Posterior vena cava (tissue), 2 donors: ENCODE measurements around the gene AP3D1. TPM values are rescaled to one million over a fixed set of nuclear protein-coding genes. Genes with fewer than 3 reads are reported as not detected.
A peak's percentile ranks its signal among the peaks of the same experiment; 100 is the strongest.

Source experiments
- DNase-seq: peaks from one replicate; pipeline ENCODE4 v3.0.0-alpha.2; 2020; ENCODE audit warnings: low spot score
- intact Hi-C, 2 donors: fragments of 100-400 bp; cut with DNase I; formaldehyde crosslinking; loops; one replicate each; pipeline versions ENCODE4 v1.14.1 to v1.14.2; 2022 to 2023
- total RNA-seq, 2 donors: library from RNA; stranded (reverse); fragmentation: NEBNext Ultra II Directional; extraction: Animal tissue kit (Norgen Biotek cat#: 25700); gene quantifications; one replicate each; pipeline ENCODE4 v1.2.1, GENCODE V29; 2021
- donor health status: DM: yes; HTN: yes; CAD: no.
- donor health status: DM: yes; HTN: yes; CAD: no.

AP3D1 gene
- total RNA-seq, 2 donors from 2014 or later = 73.9 to 93.3 TPM

DNA sequence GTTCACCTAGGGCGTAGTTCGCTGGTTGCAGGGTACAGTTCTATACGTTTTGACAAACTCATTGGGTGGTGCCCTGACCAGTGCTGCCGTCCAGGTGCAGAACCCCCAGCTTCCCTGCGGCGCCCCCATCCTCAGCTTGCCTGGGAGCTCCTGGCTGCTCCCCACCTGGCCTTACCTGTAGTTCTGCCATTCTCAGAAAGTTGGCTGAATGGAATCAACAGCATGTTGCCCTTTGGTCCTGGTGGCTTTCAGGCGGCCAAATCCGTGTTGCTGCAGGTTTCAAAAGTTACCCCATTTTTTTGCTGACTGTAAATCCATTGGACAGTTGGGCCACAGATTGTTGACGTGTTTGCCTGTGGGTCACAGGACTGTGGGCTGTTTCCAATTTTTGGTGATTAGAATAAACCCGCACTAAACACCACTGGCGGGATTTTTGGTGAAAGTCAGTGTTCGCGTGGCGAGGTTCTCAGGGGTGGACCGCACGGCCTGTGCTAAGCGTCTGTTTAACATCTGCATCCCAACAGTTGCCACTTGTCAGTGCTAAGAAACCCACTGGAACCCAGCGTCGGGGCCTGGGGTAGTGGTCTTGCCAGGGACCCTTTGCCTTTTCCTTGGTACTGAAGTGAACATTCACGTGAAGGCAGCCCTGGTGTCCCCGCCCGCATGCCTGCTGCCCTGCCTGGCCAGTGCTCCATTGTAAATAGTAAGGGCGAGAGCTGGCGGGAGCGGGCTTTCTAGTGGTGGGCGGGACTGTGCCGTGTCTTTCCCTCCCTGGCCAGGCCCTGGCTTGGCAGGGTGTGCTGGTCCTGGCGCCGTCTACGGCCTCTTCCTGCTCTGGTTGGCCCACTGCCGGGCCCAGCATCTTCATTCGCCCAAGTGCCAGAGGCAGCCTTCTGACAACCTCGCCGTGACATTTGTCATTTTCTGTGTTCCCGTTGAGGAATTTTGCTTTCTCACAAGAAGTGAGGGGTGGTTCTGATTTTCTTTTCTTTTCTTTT lies 15.7 kb upstream of the AP3D1 start:
- peak; percentile 94 for DNase-seq
- intact Hi-C loops = no loop called here

DNA sequence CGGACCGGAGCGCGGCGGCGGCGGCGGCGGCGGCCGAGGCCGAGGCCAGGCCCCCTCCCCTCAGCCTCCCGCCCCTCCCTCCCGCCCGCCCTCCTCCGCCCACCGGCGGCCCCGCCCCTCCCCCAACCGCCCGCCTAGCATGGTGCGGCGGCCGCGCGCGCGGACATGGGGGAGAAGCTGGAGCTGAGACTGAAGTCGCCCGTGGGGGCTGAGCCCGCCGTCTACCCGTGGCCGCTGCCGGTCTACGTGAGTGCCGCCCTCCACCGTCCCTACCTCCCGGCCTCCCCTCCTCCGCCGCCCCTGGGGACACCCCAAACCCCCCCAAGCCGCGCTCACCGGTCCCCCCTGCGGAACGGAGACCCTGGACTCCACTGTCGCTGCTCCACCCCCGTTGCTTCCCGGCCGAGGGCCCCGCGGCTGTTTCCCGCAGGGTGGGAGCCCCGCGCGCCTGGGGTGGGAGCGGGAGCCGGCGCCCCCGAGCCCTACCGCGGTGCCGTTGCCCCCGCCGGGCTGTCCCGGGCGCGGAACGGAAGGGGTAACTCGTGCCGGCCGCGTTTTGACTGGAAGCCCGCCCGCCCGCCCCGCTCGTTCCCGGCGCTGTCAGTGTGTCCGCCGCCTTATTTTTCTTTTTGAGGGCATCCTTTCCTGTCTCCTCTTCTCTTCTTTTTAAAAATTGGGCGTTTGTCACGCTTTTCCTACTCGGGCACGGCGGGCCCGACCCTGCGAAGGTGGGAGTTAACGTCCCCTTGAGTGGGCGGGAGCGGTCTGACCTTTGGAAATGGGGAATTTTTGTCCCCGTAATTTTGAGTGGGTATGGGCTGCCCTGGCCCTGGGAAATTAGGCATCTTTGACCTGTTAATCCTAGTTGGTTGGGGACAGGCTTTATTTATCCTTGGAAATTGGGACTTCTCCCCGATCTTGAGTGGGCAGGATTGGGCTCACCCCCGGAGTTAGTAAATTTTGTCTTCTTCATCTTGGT lies 12.9 kb upstream of the AP3D1 start:
- DNase-seq = peak; percentile 91
- intact Hi-C loops = loop anchor here in 1 of 2 donors (5.0 kb wide), 1 partner anchor 68 kb away; no protein-coding TSS in a partner anchor

DNA sequence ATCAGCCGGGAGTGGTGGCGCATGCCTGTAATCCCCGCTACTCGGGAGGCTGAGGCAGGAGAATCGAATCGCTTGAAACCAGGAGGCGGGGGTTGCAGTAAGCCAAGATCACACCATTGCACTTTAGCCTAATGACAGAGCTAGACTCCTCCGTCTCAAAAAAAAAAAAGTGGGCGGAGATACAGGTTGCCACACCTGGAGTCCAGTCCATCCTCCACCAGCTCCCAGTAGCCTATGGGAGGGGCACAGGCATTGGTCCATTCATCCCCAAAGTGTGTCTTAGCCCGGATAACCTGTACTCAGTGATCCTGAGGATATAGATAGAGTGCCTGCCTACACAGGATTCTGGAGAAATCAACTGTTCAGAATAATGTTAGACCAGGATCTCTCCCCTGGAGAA lies 9.0 kb upstream of the AP3D1 start:
- DNase-seq = no peak
- intact Hi-C loops = loop anchor here in 1 of 2 donors (5.0 kb wide), 1 partner anchor 72 kb away; no protein-coding TSS in a partner anchor

DNA sequence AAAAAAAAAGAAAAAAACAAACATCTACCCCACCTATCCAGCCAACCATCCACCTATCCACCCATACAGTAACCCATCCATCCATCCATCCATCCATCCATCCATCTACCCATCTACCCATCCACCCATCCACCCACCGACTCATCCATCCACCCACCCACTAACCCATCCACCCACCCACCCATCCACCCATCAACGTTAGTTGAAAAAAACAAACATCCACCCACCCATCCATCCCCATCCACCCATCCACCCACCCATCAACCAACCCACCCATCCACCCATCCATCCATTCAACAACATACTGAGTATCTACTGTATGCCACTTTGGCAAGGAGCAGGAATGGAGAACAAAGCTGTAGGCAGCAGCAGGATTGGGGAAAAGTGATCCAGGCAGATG lies 6.1 kb upstream of the AP3D1 start:
- intact Hi-C loops = loop anchor here (2.0 to 10.0 kb wide), 3 partner anchors 77 to 237 kb away; partner anchors contain the start of genes PLEKHJ1 (in 1 of the 2) and SF3A2 (in 1 of the 2)
- DNase-seq = no peak

DNA sequence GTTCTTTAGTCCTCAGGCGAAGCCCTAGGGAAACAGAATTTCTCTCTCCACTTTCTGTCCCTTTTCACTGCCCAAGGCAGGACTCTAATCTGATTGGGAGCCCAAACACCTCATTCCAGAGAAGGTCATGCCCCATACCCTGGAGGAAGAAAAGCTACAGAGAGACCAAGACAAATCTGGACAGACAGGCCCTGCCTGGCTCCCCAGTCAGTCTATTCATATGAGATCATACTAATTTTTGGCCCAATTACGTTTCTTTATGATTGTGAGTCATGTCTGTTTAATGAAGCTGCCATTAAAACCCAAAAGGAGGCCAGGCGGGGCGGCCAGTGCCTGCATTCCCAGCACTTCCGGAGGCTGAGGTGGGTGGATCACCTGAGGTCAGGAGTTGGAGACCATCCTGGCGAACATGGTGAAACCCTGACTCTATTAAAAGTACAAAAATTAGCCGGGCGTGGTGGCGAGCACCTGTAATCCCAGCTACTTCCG lies 3.3 kb upstream of the AP3D1 start:
- DNase-seq = no peak
- intact Hi-C loops = loop anchor here (5.0 to 10.0 kb wide), 3 partner anchors 80 to 240 kb away; partner anchors contain the start of genes PLEKHJ1 (in 1 of the 2) and SF3A2 (in 1 of the 2)

DNA sequence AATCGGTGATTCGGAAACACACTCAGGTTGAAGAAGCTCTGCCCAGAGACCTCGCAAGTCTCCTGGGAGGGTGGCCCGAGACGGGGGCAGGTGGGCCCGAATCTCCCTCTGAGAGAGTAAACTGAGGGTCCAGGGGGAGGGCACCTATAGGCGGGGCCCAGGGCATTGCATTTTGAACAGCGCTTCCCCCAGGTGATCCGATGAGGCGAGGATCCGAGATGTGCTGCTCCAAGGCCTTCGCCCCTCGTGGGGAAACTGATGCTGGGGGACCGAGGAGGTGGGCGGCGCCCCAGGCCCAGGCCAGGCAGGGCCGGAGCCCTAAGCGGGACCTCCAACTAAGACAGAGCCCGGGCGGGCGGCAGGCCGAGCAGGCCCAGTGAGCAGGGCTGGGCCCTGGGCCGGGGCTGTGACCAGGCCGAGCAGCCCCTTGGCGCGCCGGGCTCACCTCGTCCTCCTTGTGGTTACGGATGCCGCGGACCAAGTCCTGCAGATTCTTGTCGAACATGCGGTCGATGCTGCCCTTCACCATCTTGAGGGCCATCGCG lies 500 bp downstream of the AP3D1 start:
- DNase-seq = no peak

DNA sequence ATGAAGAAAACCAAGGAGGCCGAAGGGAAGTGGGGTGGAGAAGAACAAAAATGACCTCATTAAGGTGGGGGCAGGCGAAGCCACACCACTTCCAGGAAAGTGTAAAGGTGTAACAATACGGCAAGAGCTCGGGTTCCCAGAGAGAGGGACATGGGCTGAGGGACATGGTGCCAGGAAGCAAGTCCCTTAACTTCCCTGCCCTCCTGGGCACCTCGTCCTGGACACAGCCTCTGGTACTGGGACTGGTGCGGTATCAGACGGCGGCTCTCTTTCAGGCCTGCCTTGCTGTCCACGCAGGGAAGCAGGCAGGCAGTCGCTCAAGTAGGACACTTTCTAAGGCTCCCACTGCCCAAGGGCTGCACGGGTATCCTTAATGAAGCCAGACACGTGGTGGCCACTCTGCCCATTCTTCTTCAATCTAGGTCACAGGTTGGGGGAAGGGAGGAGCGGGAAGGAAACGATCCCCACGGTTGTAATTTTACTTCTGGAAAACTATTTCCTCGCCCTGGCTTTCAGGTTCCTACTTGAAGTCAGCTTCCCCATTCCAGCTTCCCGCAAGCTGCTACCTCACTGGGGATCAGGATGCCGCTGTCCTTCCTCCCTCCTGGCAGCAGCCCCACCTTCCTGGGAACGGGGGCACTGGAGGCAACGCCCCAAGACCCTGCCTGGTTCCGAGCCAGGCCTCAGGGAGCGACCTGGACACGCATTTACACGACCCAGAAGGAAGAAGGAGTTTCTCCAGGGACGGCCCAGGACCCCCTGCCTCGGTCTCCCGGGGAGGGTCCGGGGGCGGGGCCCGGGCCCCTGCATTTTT lies 1.2 kb downstream of the AP3D1 start:
- intact Hi-C loops = loop anchor here (5.0 to 10.0 kb wide), 3 partner anchors 85 to 245 kb away; partner anchors contain the start of genes PLEKHJ1 (in 1 of the 2) and SF3A2 (in 1 of the 2)
- no peak for DNase-seq

More for the DNA sequence above, 500 bp downstream of the AP3D1 start:
- intact Hi-C loops = loop anchor here (5.0 to 10.0 kb wide), 3 partner anchors 84 to 244 kb away; partner anchors contain the start of genes PLEKHJ1 (in 1 of the 2) and SF3A2 (in 1 of the 2)

DNA sequence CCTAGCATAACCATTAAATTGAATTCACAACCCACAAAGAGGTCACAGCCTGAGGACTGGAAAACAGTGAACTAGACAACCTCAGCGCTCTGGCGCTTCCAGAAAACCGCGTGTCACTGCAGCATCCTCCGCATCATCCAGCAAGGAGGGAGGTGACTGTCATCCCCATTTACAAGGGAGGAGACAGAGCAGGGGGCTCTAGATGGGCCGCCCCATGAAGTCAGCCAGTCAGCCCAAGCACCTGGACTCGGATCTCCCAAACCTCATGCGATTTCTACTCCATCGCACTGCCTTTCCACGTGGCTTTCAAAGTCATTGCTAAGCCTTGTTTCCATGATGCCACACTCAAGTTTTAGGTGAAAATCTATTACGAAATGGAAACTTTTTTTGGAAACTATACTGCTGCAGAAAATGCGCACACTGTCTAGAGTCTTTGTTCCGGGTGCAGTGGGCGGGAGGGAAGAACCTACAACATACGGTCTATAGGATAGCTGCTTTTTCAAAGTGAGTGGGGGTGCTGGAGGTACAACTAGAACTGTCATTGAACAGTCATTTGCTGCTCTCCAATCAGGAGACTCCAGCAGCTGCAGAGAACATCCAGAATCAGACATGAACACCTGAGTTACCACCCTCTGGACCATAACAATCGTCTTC lies 2.8 kb downstream of the AP3D1 start:
- no peak for DNase-seq
- intact Hi-C loops = no loop called here

DNA sequence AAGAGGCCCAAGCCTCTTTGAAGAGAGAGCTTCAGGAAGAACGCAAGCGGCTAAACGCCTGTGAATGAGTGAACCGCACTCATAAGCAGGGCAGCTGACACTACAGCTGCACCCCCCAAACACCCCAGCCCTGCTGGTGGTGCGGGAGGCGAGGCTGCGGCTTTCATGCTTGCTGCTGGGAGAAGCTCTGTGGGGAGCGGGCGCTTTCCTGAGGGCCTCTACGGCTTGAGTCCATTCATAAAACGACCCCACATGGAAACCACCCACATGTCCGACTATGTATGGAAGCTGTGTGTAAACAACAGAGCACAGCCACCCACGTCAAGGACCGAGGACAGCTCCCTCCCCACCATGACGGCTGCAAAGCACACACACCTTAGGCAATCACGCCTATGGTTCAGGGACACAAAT lies 5.5 kb downstream of the AP3D1 start:
- intact Hi-C loops = no loop called here
- no peak for DNase-seq

DNA sequence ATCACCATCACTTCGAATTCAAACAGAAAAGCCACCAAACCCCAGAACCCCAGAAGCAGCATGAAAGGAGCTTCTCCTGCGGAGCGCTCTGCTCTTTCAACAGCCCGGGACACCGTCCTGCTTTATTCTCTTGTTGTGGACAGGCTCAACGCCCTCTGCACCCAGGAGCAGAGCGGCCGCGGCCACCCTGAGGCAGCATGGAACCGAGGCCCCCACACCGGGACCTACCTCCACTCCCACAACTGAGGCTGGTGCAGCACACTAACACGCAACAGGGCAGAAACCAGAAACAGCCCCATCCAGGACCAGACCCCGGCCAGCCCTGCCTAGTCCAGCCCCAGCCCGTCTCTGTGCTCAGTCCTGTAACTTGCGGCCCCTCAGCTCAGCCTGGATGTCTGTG lies 7.2 kb downstream of the AP3D1 start:
- no peak for DNase-seq
- intact Hi-C loops = no loop called here

DNA sequence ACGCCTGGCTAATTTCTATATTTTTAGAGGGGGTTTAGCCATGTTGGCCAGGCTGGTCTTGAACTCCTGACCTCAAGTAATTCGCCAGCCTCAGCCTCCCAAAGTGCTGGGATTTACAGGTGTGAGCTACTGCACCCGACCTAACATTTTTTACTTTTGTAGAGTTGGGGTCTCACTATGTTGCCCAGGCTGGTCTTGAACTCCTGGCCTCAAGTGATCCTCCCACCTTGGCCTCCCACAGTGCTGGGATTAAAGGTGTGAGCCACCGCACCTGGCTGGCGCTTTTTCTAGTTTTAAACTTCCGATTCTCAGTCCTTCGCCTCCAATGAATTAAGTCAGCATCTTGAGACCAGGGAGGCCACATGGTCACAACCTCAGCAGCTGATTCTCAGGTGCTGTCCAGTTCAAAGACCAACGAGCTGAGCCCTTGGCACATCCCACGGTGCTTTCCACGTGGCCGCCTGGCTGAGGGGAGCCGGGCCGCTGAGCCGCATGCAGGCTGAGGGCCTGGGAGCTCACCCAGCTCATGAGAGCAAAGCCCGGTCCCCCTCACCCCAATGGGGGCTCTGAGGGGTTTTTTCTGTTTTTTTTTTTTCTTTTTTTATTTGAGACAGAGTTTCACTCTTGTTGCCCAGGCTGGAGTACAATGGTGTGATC lies 9.1 kb downstream of the AP3D1 start:
- DNase-seq = no peak
- intact Hi-C loops = no loop called here

DNA sequence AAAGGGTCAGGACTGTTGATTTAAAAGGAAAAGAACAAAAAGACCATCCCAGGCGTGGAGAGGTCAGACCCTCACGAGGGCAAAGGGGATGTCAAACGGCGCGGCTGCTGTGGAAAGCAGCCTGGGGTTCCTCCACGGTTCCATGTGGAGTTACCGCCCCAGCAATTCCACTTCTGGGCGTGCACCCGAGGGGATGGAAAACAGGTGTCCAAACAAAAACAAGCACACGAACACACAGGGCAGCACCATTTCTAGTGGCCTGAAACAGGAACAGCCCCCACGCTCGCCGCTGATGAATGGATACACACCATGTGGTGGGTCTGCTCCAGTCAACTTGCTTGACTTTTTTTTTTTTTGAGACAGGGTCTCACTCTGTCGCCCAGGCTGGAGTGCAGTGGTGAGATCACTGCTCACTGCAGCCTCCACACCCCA lies 11.2 kb downstream of the AP3D1 start:
- intact Hi-C loops = no loop called here
- DNase-seq = no peak

DNA sequence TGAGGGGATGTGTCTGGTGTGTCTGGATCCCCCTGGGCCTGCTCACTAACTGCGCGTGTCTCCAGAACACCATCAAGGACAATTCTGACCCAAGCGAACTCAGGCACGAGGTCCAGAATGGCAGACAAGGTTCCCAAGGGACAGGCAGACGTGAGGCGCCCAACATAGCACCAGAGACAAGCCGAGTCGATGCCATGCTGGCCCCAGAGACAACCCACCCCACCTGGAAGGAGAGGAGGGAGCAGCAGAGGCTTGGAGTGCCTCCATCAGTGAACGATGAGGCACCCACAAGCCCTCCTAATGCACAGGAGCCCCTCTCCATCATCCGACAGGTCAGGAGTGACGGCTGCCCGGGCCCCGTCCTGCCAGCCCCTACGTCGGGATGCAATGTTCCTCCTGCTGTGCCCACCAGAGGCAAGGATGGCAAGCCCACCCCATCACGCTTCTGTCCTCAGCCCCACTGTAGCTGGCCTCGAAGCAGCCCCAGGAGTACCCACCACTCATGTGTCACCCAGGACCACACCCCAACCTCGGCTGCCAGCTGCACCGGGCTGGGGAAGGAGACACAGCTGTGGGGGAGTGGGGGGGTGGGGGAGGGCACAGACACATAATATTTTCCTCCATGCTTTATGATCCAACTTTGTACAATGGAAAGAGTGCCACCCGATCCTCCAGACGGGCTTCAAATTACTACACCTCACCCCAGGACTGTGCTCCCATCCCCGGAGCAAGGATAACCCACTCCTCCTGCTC lies 11.8 kb downstream of the AP3D1 start:
- intact Hi-C loops = no loop called here
- no peak for DNase-seq

DNA sequence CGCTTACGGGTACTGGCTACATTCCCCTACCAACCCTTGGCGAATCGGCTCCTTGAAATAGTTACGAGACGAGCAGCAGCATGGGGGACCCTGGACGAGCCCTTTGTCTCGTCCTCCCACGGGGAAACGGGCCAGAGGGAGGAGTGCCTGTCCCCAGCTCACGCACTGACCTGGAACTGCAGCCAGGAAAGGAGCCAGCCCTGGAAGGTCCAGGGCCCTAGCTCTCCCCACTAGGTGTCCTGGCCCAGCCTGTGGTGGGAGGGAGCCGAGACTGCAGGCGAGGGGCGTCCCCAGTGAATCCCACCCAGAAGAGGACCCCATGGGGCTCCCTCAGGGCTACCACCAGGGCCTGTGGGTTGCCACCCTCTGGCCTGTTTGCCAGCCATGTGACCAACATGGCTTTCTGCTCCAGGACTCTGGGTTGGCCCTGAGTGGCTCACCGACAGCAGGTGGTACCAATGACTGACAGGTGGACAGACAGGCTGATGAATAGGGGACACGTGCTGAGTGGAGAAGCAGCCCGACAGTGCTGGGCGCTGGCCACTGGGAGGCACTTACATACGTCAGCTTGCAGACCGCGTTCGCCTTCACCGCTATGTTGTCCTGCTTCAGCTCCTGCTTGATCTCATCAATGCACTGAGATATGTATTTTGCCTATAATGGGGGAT lies 13.2 kb downstream of the AP3D1 start:
- intact Hi-C loops = no loop called here
- no peak for DNase-seq

DNA sequence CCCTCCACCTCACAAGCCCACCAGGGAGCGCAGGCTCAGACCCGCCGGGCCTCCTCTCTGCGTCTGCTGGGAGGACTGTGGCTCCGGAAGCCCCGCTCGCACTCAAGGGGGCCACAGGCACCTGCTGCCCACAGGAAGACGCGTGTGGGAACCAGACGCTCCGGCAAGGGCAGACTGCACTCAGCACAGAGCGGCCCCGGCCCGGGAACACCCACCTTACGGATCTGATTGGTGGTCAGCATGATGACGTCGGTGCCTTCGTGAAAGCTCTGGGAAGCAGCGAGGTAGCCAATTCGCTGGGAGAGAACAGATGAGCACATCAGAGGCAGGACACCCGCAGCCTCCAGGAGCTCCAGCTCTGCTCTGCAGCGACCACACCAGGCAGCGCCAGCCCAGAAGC lies 14.6 kb downstream of the AP3D1 start:
- intact Hi-C loops = no loop called here
- DNase-seq = no peak
